A549 (cell line): ENCODE measurements around the gene TNNI3K. TPM values are rescaled to one million over a fixed set of nuclear protein-coding genes. Genes with fewer than 3 reads are reported as not detected.

Source experiments
- ATAC-seq, 2 experiments: fragments of 200-7000 bp in 1 of 2; fragments of >200 bp in 1 of 2; cut with Nextera tagmentation in 1 of 2; cut with Tn5 transposase in 1 of 2; 3 replicates each; pipeline versions ENCODE4 v1.8.0 to v1.9.1; 2018 to 2020; ENCODE audit warnings: mild to moderate bottlenecking in 1 of 2, moderate library complexity in 1 of 2
- CTCF ChIA-PET: fragments of 300-600 bp; sonication (Branson Sonifier 250); formaldehyde crosslinking; extraction: SDS; loops from one replicate; lab custom pipeline; 2021; ENCODE audit warnings: antibody characterized with exemption, inconsistent platforms; lab: Yijun Ruan, JAX
- POLR2A ChIA-PET: fragments of 350-600 bp; formaldehyde crosslinking; extraction: SDS; loops from one replicate; lab custom pipeline; 2021; ENCODE audit warnings: antibody characterized with exemption, inconsistent platforms; lab: Yijun Ruan, JAX
- DNase-seq, 2 experiments: peaks; one replicate each; pipeline versions ENCODE4 v3.0.0 to v3.0.0-alpha.2; 2011 to 2016; ENCODE audit warnings: low read depth in 1 of 2, low spot score in 1 of 2
- FAIRE-seq: peaks from 2 replicates; lab custom pipeline; 2011; peaks lifted over from hg19 to GRCh38; lab: Jason Lieb, UNC
- H3K27ac ChIP-seq, 2 experiments: fragments of >200 bp; sonication (Bioruptor Twin); formaldehyde crosslinking; 3 replicates each; pipeline ENCODE4 v1.5.1; 2016 to 2017
- H3K4me1 ChIP-seq: fragments of >200 bp; sonication (Bioruptor Twin); formaldehyde crosslinking; 3 replicates; pipeline ENCODE4 v1.6.1; 2016
- H3K4me2 ChIP-seq: fragments of >200 bp; sonication (Bioruptor Twin); formaldehyde crosslinking; 3 replicates; pipeline ENCODE4 v1.6.1; 2016
- H3K4me3 ChIP-seq: fragments of >200 bp; sonication (Bioruptor Twin); formaldehyde crosslinking; 3 replicates; pipeline ENCODE4 v1.5.1; 2016
- H3K9me3 ChIP-seq: fragments of >200 bp; sonication (Bioruptor Twin); formaldehyde crosslinking; 3 replicates; pipeline ENCODE4 v1.6.1; 2016
- CEBPB ChIP-seq, 2 experiments: fragments of >200 bp in 1 of 2; sonication (Bioruptor Twin) in 1 of 2; formaldehyde crosslinking in 1 of 2; IDR thresholded peaks; 2 replicates each; pipeline ENCODE4 v1.6.1; 2012 to 2016
- CHD2 ChIP-seq: fragments of 150-350 bp; IDR thresholded peaks from 2 replicates; pipeline ENCODE4 v1.6.1; 2014; ENCODE audit warnings: low read length; ENCODE audit not compliant: partially characterized antibody
- EHMT2 ChIP-seq: fragments of 200-600 bp; sonication (generic); IDR thresholded peaks from 2 replicates; pipeline ENCODE4 v1.6.1; 2016; ENCODE audit warnings: antibody characterized with exemption, low read depth, mild to moderate bottlenecking, moderate library complexity
- ELK1 ChIP-seq: fragments of 150-350 bp; IDR thresholded peaks from 2 replicates; pipeline ENCODE4 v1.6.1; 2014; ENCODE audit warnings: low read depth, mild to moderate bottlenecking, low read length
- EP300 ChIP-seq, 2 experiments: fragments of >200 bp; sonication (Bioruptor Twin); formaldehyde crosslinking; IDR thresholded peaks; 2 replicates in 1 of 2; 3 replicates in 1 of 2; pipeline ENCODE4 v1.6.1; 2016 to 2017
- FOSL2 ChIP-seq, 2 experiments: fragments of 450-650 bp in 1 of 2; fragments of >200 bp in 1 of 2; sonication (Bioruptor Twin) in 1 of 2; formaldehyde crosslinking; IDR thresholded peaks; 2 replicates each; pipeline versions ENCODE4 v1.5.0 to v1.6.1; 2016 to 2020; ENCODE audit warnings: mild to moderate bottlenecking in 1 of 2, moderate library complexity in 1 of 2
- FOXS1 ChIP-seq: fragments of 250-450 bp; sonication (Bioruptor Pico); IDR thresholded peaks from 2 replicates; pipeline ENCODE4 v1.5.0; 2020; ENCODE audit warnings: mild to moderate bottlenecking, moderate library complexity
- GATA3 ChIP-seq: IDR thresholded peaks from 2 replicates; pipeline ENCODE4 v1.6.1; 2012; ENCODE audit warnings: borderline replicate concordance
- HES2 ChIP-seq: fragments of >200 bp; sonication (Bioruptor Twin); formaldehyde crosslinking; IDR thresholded peaks from 2 replicates; pipeline ENCODE4 v1.6.1; 2016
- HOXB5 ChIP-seq: fragments of 250-450 bp; sonication (Bioruptor Pico); IDR thresholded peaks from 2 replicates; pipeline ENCODE4 v1.5.0; 2020; ENCODE audit warnings: mild to moderate bottlenecking, moderate library complexity
- JUN ChIP-seq, 2 experiments: fragments of >200 bp; sonication (Bioruptor Twin); formaldehyde crosslinking; IDR thresholded peaks; 2 replicates in 1 of 2; 3 replicates in 1 of 2; pipeline ENCODE4 v1.6.1; 2016 to 2017
- JUNB ChIP-seq: fragments of >200 bp; sonication (Bioruptor Twin); formaldehyde crosslinking; IDR thresholded peaks from 2 replicates; pipeline ENCODE4 v1.6.1; 2016
- KDM1A ChIP-seq: fragments of 200-600 bp; sonication (generic); IDR thresholded peaks from 2 replicates; pipeline ENCODE4 v1.6.1; 2016; ENCODE audit warnings: low read depth, mild to moderate bottlenecking
- MAFK ChIP-seq: fragments of 450-650 bp; IDR thresholded peaks from 2 replicates; pipeline ENCODE4 v1.6.1; 2014; ENCODE audit not compliant: partially characterized antibody
- MYC ChIP-seq: IDR thresholded peaks from 2 replicates; pipeline ENCODE4 v1.6.1; 2012; ENCODE audit warnings: mild to moderate bottlenecking, inconsistent platforms, low read length, improper control_type of control experiment, borderline replicate concordance
- NFE2L2 ChIP-seq: fragments of 150-350 bp; conservative IDR thresholded peaks from 2 replicates; pipeline ENCODE4 v1.6.1; 2014; ENCODE audit warnings: low read length
- NPAS2 ChIP-seq: fragments of 250-450 bp; sonication (Bioruptor Pico); IDR thresholded peaks from 2 replicates; pipeline ENCODE4 v1.8.0; 2022; ENCODE audit warnings: mild to moderate bottlenecking, moderate library complexity, borderline replicate concordance
- PBX3 ChIP-seq: IDR thresholded peaks from 2 replicates; pipeline ENCODE4 v1.6.1; 2012
- PHF8 ChIP-seq: fragments of 200-600 bp; sonication (generic); IDR thresholded peaks from 2 replicates; pipeline ENCODE4 v1.6.1; 2016; ENCODE audit warnings: low read depth, mild to moderate bottlenecking, antibody characterized with exemption, moderate library complexity, borderline replicate concordance
- USF2 ChIP-seq: fragments of 450-650 bp; IDR thresholded peaks from 2 replicates; pipeline ENCODE4 v1.6.1; 2014; ENCODE audit warnings: antibody characterized with exemption
- ZC3H11A ChIP-seq: fragments of 450-650 bp; IDR thresholded peaks from 2 replicates; pipeline ENCODE4 v1.6.1; 2014; ENCODE audit warnings: antibody characterized with exemption, mild to moderate bottlenecking
- ZSCAN20 ChIP-seq: fragments of 250-450 bp; sonication (Bioruptor Pico); IDR thresholded peaks from 2 replicates; pipeline ENCODE4 v1.8.0; 2022; ENCODE audit warnings: mild to moderate bottlenecking, moderate library complexity
- WGBS: methylation state at CpG from one replicate; pipeline ENCODE4 v1.1.6; 2017; ENCODE audit errors: missing lambda C conversion rate; 5-methylcytosine and 5-hydroxymethylcytosine counted together
- polyA plus RNA-seq, 4 experiments: library from polyadenylated mRNA; depleted of rRNA in 3 of 4; stranded (reverse); fragments of >200 nt; fragmentation: RNase III in 1 of 4; extraction: RNeasy Plus Mini Kit Qiagen cat#74134 plus additional on column Dnase treatment in 1 of 4; gene quantifications; 2 replicates in 3 of 4; 3 replicates in 1 of 4; pipeline ENCODE4 v1.2.3, GENCODE V29; 2011 to 2017

TNNI3K gene
- polyA plus RNA-seq, 2 of the 4 experiments (the other 2 are of a cell fraction), result 0.67 TPM; not detected in 1

GRCh38 chr1:74344387-74344786 is 109.2 kb downstream of the TNNI3K start:
- ATAC-seq, result no peak
- H3K4me3 ChIP-seq, result no peak overlapping the region
- no peaks in the 10 kb centered on the region for H3K9me3 ChIP-seq
- H3K4me1 ChIP-seq, result no peaks in the 10 kb centered on the region
- WGBS, result 50% methylated on average over 1 of the region's 1 CpG
- no peak for DNase-seq
- CTCF ChIA-PET, result no interaction called here
- FAIRE-seq, result no peak
- TF ChIP-seq NFE2L2 (no peak), EHMT2 (no peak), ELK1 (no peak), NPAS2 (no peak), JUNB (no peak), USF2 (no peak), KDM1A (no peak)
- no peak overlapping the region for H3K4me2 ChIP-seq
- H3K27ac ChIP-seq, result no peak overlapping the region
- POLR2A ChIA-PET, result no interaction called here

GRCh38 chr1:74356493-74356892 is 121.3 kb downstream of the TNNI3K start:
- ATAC-seq, result peak; percentile 76 to 89
- H3K4me2 ChIP-seq, result peak overlapping the region; percentile 41
- CTCF ChIA-PET, result no interaction called here
- WGBS, result 12% methylated on average over 1 of the region's 1 CpG
- H3K9me3 ChIP-seq, result no peaks in the 10 kb centered on the region
- H3K4me3 ChIP-seq, result no peak overlapping the region
- no peak for TF ChIP-seq PBX3
- peak; percentile 54; the same call in 1 of the 2 replicates for TF ChIP-seq FOXS1 (CRISPR knock-in tag)
- peak in 1 of 2 experiments; percentile 23; a peak in 1 of 5 replicates for TF ChIP-seq EP300 (IDR thresholded peaks at IDR 0.05)
- no peak for TF ChIP-seq ZSCAN20 (CRISPR knock-in tag)
- TF ChIP-seq ELK1, result no peak
- no peak for TF ChIP-seq KDM1A
- no peak for TF ChIP-seq CHD2
- no peak for TF ChIP-seq ZC3H11A
- no peak for TF ChIP-seq FOSL2 (IDR thresholded peaks at IDR 0.05)
- peak; percentile 57 for TF ChIP-seq FOSL2 (CRISPR knock-in tag; IDR thresholded peaks at IDR 0.05)
- peak in 1 of 2 experiments; percentile 44; a peak in 1 of 5 replicates for TF ChIP-seq JUN (IDR thresholded peaks at IDR 0.05)
- no peak for TF ChIP-seq HOXB5 (CRISPR knock-in tag)
- TF ChIP-seq MAFK, result peak; percentile 33
- TF ChIP-seq CEBPB (IDR thresholded peaks at IDR 0.05), result peak in 1 of 2 experiments; percentile 36; a peak in 1 of 4 replicates
- TF ChIP-seq HES2, result no peak
- TF ChIP-seq JUNB, result peak; percentile 57
- no peak for TF ChIP-seq USF2
- no peak for TF ChIP-seq PHF8
- TF ChIP-seq MYC, result no peak
- peak; percentile 65; the same call in 1 of the 2 replicates for TF ChIP-seq GATA3
- TF ChIP-seq, all 56 proteins: peak for 8
- FAIRE-seq (no peak), DNase-seq (peak in 1 of 2 experiments; percentile 62)
- Histone ChIP-seq H3K4me1 (peaks cover 16% of the 10 kb centered on the region), H3K27ac (no peak overlapping the region)
- POLR2A ChIA-PET, result no interaction called here
